ENCODE results near the gene IER5L. TPM values are rescaled to one million over a fixed set of nuclear protein-coding genes. Genes with fewer than 3 reads are reported as not detected.

Gene IER5L
- total RNA-seq, 1 donor from 2014 or later, result 5.2 TPM

DNA sequence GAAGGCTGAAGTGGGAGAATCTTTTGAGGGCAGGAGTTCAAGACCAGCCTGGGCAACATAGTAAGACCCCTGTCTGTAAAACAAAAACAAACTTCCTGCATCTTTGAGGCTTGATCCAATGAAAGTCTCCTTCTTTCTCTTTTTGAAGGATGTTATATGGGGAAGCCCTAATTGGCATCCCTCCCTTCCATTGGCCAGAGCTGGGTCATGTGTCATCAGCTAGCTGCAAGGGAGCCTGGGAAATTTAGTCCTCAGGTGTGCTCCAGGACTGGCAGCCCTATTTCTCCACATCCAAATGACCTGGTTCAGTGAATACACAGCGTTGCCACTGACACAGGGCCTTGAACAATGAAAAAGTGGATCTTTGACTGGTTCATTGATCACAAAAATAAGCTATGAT, 9.0 kb upstream of the IER5L start:
- Mint-ChIP-seq H3K27ac (ENCODE audit: unreplicated experiment) (no peak overlapping the region), H3K36me3 (ENCODE audit: low read depth, unreplicated experiment) (peaks cover 7% of the 10 kb centered on the region), H3K27me3 (ENCODE audit: unreplicated experiment) (peaks cover 8% of the 10 kb centered on the region), H3K4me3 (ENCODE audit: unreplicated experiment) (no peak overlapping the region), H3K9me3 (ENCODE audit: unreplicated experiment) (no peaks in the 10 kb centered on the region), H3K4me1 (ENCODE audit: unreplicated experiment) (peaks cover 7% of the 10 kb centered on the region)
- TF ChIP-seq, protein P1, sequence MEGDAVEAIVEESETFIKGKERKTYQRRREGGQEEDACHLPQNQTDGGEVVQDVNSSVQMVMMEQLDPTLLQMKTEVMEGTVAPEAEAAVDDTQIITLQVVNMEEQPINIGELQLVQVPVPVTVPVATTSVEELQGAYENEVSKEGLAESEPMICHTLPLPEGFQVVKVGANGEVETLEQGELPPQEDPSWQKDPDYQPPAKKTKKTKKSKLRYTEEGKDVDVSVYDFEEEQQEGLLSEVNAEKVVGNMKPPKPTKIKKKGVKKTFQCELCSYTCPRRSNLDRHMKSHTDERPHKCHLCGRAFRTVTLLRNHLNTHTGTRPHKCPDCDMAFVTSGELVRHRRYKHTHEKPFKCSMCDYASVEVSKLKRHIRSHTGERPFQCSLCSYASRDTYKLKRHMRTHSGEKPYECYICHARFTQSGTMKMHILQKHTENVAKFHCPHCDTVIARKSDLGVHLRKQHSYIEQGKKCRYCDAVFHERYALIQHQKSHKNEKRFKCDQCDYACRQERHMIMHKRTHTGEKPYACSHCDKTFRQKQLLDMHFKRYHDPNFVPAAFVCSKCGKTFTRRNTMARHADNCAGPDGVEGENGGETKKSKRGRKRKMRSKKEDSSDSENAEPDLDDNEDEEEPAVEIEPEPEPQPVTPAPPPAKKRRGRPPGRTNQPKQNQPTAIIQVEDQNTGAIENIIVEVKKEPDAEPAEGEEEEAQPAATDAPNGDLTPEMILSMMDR (IDR thresholded peaks at IDR 0.05; ENCODE audit: unreplicated experiment), result no peak
- DNase-seq (ENCODE audit: low spot score), result no peak

DNA sequence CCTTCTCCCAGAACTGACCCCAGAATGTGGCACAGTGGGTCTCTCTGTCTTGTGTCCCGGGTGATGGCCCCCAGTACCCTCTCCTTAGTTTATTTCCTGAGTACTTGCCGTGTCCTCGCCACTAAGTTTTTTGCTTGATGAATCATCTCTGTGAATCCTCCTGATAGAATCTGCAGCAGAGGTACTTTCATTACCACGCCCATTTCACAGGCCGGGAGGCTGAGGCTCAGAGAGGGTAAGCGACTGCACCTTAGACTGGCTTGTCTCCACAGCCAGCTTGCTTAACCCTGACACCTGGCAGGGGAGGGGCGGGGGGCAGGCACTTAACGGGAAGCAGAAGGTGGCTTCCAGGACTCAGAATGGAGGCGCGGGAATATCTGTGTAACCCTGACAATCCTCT, 7.9 kb upstream of the IER5L start:
- peaks cover 7% of the 10 kb centered on the region for H3K4me1 Mint-ChIP-seq (ENCODE audit: unreplicated experiment)
- DNase-seq (ENCODE audit: low spot score), result no peak
- TF ChIP-seq, protein P1 (IDR thresholded peaks at IDR 0.05; ENCODE audit: unreplicated experiment), result no peak
- H3K9me3 Mint-ChIP-seq (ENCODE audit: unreplicated experiment), result no peaks in the 10 kb centered on the region
- peaks cover 12% of the 10 kb centered on the region for H3K27me3 Mint-ChIP-seq (ENCODE audit: unreplicated experiment)
- H3K4me3 Mint-ChIP-seq (ENCODE audit: unreplicated experiment), result no peak overlapping the region
- H3K36me3 Mint-ChIP-seq (ENCODE audit: low read depth, unreplicated experiment), result peaks cover 9% of the 10 kb centered on the region
- no peak overlapping the region for H3K27ac Mint-ChIP-seq (ENCODE audit: unreplicated experiment)

DNA sequence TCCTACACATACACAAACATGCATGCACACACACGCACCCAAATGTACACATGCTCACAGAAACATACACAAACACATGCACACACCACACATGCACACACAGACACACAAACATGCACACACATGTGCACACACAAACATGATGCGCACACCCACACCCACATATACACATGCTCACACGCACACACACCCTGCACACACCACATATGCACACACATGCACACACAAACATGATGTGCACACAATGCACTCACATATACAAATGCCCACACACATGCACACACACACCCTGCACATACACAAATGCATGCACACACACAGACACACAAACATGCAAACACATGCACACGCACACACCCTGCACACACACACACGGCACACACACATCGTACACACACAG, 7.3 kb upstream of the IER5L start:
- Mint-ChIP-seq H3K36me3 (ENCODE audit: low read depth, unreplicated experiment) (peaks cover 9% of the 10 kb centered on the region), H3K4me1 (ENCODE audit: unreplicated experiment) (peaks cover 7% of the 10 kb centered on the region), H3K27ac (ENCODE audit: unreplicated experiment) (peak overlapping the region; percentile 32), H3K4me3 (ENCODE audit: unreplicated experiment) (peak overlapping the region; percentile 77), H3K9me3 (ENCODE audit: unreplicated experiment) (no peaks in the 10 kb centered on the region), H3K27me3 (ENCODE audit: unreplicated experiment) (peaks cover 14% of the 10 kb centered on the region)
- no peak for DNase-seq (ENCODE audit: low spot score)
- TF ChIP-seq, protein P1 (IDR thresholded peaks at IDR 0.05; ENCODE audit: unreplicated experiment), result no peak

DNA sequence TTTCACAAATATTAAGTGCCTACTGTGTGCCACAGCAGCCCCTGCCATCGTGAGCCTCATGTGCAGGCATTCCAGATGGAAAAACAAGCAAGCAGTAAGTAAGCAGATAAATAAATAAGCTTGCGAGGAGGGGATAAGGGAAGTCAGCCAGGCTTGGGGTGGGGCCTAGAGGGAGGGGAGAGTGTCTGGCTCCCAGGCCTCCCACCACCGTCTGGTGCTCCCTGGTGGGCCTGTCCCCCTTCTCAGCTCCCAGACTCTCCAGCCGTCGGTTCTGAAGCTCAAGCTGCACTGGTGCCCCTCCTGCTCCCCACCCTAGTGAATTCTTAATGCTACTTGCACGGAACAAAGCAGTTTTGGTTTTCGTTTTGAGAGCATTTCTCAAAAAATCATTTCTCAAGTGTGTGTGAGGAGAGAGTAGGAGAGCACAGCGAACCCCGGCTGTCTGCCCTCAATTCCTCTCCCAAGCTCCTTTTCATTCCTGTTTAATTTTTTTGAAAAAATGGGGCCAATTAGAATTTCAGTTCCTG, 6.6 kb upstream of the IER5L start:
- DNase-seq (ENCODE audit: low spot score), result no peak
- Mint-ChIP-seq H3K27me3 (ENCODE audit: unreplicated experiment) (peaks cover 16% of the 10 kb centered on the region), H3K36me3 (ENCODE audit: low read depth, unreplicated experiment) (peaks cover 9% of the 10 kb centered on the region), H3K4me1 (ENCODE audit: unreplicated experiment) (peaks cover 7% of the 10 kb centered on the region), H3K4me3 (ENCODE audit: unreplicated experiment) (no peak overlapping the region), H3K9me3 (ENCODE audit: unreplicated experiment) (no peaks in the 10 kb centered on the region), H3K27ac (ENCODE audit: unreplicated experiment) (no peak overlapping the region)
- TF ChIP-seq, protein P1 (IDR thresholded peaks at IDR 0.05; ENCODE audit: unreplicated experiment), result no peak

DNA sequence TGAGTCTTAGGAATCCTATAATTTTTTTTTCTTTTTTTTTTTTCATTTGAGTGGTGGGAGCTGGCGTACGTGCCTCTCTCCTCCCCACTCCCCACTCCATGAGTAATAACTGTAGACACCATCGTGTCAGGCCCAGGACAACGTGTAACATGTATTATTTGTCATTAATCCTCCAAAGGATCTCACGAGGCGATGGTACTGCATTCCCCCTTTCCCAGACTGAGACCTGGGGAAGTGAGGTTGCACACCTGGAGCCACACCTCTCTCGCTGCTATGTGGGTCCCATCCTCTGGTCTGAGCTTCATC, 6.1 kb upstream of the IER5L start:
- Mint-ChIP-seq H3K4me1 (ENCODE audit: unreplicated experiment) (peaks cover 7% of the 10 kb centered on the region), H3K27me3 (ENCODE audit: unreplicated experiment) (peaks cover 18% of the 10 kb centered on the region), H3K4me3 (ENCODE audit: unreplicated experiment) (no peak overlapping the region), H3K9me3 (ENCODE audit: unreplicated experiment) (no peaks in the 10 kb centered on the region), H3K27ac (ENCODE audit: unreplicated experiment) (no peak overlapping the region), H3K36me3 (ENCODE audit: low read depth, unreplicated experiment) (peaks cover 9% of the 10 kb centered on the region)
- DNase-seq (ENCODE audit: low spot score), result no peak
- TF ChIP-seq, protein P1 (IDR thresholded peaks at IDR 0.05; ENCODE audit: unreplicated experiment), result no peak
